Inflammatory macrophage treated with lipopolysaccharide for 4 hours (primary cell): ENCODE results near the gene HOMER1.
A peak's percentile ranks its signal among the peaks of the same experiment; 100 is the strongest.

Source experiments
- DNase-seq: peaks from one replicate; pipeline ENCODE4 v3.0.0-alpha.2; 2020

HOMER1 gene

GRCh38 chr5:79488058-79488457, 25.9 kb downstream of the HOMER1 start:
- no peak for DNase-seq

GRCh38 chr5:79487251-79487650, 26.7 kb downstream of the HOMER1 start:
- DNase-seq = no peak

GRCh38 chr5:79486116-79486515, 27.8 kb downstream of the HOMER1 start:
- DNase-seq = no peak

DNA sequence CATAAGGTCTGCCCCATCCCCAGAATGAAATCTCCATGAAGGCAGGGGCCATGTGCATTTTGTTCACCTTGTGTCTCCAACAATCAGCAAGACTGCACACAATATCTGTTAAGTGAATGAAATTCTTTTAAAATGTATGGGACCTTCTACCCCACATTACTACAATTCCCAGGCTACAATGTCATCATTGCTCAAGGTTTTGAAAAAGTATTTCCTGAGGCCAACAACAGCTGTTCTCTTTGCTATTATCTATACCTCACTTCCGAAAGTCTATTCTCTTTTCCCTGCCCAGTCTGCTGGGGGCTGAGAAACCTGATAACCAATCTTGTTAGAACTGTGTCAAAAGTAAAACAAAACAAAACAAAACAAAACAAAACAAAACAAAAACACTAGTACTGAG, 29.2 kb downstream of the HOMER1 start:
- DNase-seq = no peak

- DNase-seq = no peak
These were observed 32.4 kb downstream of the HOMER1 start for GRCh38 chr5:79481574-79481973.

GRCh38 chr5:79480991-79481390, 32.9 kb downstream of the HOMER1 start:
- DNase-seq = no peak

- no peak for DNase-seq
These were observed 38.8 kb downstream of the HOMER1 start for GRCh38 chr5:79475152-79475466.

- no peak for DNase-seq
These were observed 39.4 kb downstream of the HOMER1 start for GRCh38 chr5:79474367-79475151.

DNA sequence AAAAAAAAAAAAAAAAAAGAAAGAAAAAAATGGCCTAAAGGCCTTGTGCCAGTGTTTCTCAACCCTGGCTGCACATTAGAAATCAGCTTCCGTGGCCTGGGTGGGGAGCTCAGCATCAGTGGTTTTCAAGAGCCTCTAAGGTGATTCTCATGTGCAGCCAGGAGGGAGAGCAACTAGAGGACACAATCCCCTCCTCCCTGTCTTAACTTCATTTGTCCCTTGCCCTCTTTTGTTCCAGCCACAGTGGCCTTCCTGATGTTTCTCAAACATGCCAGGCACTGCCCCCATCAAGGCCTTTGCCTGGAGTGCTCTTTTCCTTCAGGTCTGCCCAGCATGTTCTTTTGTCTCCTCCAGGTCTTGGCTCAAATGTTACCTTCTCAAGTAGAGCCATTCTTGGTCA, 42.4 kb downstream of the HOMER1 start:
- DNase-seq = no peak

GRCh38 chr5:79464695-79465332, 49.1 kb downstream of the HOMER1 start:
- peak; percentile 27 for DNase-seq

DNA sequence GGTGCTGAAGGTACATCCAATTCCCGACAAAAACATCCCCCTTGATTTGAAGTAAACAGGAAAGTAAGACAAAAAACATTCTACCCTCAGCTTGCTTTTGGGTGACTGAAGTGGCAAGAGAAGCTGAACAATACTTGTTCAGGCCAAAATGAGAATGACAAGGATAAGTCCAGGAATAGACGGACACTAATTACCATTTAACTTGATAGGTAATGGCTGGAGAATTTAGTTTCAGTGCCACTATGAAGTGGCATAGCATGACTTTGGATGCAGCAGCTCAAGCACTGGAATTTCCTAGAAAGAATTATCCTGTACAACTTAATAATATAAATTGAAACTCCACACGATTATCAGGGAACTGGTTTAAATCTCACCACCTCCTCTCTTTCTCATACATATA, 49.7 kb downstream of the HOMER1 start:
- DNase-seq = no peak

- DNase-seq = no peak
These were observed 54.3 kb downstream of the HOMER1 start for GRCh38 chr5:79459626-79460025.

DNA sequence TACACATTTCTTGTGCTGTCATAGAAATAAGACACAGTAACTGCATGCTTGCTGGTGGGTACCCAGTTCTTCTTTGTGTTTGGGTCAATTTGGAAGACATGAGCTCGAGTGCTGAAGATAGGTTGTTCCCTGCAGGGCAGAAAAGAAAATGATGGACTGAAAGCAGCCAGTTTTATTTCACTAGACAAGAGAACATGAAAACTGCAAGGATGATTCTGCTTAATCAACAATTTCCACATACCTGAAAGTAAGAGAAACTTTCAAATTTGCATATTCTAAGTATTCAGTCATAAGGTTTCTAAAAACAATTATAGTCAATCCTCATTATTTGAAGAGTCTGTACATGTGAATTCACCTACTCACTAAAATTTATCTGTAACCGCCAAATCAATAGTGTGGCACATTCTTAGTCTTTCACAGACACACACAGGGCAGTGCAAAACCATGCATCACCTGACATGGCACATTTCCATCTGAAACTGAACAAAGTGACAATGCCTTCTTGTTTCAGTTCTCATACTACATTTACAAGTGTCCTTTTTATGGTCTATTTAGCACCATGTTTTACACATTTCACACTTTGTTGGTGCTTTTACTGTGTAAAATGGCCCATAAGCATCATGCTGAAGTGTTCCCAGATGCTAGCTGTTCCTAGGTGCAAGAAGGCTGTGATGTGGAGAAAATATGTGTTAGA, 56.9 kb downstream of the HOMER1 start:
- no peak for DNase-seq

GRCh38 chr5:79456400-79456799, 57.5 kb downstream of the HOMER1 start:
- DNase-seq = no peak

- DNase-seq = no peak
These were observed 59.9 kb downstream of the HOMER1 start for GRCh38 chr5:79454043-79454442.

GRCh38 chr5:79448336-79448735, 65.6 kb downstream of the HOMER1 start:
- DNase-seq = no peak

DNA sequence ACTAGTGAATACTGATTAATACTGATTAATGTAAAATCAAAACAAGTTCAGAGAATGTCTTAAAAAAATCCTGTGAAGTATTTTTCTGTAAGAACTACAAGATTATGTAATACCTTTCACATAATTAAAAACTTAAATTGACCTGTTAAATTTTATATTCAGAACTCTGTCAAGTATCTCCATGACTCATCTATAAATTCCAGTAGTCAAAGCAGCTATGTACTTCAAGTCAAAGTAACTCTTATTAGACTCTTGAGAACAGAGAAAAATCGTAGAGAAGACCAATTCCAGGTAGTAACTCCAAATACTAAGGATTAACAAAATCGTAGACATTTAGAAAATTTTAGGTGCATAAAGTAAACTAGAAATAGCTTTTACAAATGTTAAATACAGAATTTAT, 77.1 kb downstream of the HOMER1 start:
- DNase-seq = no peak

- DNase-seq = no peak
These were observed 77.7 kb downstream of the HOMER1 start for GRCh38 chr5:79436224-79436623.

DNA sequence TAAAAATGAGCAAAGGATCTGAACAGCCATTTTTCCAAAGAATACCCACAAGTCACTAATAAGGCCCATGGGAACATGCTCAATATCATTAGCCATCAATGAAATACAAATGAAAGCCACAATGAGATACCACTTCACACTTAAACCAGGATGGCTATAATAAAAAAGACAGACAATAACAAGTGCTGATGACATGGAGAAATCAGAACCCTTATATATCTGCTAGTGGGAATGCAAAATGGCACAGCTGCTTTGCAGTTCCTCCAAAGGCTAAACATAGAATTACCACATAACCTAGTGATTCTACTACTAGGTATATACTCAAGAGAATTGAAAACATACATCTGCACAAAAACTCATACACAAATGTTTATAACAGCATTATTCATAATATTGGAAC, 83.7 kb downstream of the HOMER1 start:
- DNase-seq = no peak

DNA sequence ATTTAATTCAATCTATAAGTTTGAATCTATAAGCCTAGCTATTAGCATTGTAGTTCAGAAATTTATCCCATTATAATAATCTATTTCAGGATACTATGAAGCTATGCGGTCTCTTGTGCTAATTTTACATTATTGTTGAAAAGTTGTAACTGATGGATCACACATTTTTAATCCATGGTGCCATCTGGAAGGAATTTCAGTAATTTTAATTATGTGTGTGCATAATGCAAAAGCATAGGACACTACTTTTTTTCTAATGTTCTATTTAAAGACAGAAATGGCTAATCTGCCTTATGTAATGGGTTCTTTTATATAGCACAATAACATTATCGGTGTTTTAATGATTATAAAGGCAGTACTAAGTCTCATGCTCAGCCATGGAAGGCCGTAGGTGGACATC, 90.6 kb downstream of the HOMER1 start:
- DNase-seq = no peak

DNA sequence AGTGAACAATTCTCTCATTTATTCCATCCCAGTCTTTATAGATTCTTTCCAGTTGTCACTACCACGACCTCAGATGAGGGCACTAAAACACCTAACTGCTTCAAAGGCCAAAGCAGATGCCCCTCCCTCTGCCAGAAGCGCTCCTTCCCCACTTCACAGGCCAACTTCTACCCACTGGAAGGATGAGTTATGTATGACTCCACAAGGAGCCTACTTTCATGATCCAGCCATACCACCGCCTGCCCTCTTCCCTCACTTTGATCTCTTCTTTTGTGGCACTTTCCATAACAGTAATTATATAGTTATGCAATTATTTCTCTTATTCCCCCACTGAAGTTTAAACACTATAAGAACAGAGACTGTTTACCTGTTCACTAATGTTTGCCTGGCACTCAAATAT, 93.7 kb downstream of the HOMER1 start:
- no peak for DNase-seq

DNA sequence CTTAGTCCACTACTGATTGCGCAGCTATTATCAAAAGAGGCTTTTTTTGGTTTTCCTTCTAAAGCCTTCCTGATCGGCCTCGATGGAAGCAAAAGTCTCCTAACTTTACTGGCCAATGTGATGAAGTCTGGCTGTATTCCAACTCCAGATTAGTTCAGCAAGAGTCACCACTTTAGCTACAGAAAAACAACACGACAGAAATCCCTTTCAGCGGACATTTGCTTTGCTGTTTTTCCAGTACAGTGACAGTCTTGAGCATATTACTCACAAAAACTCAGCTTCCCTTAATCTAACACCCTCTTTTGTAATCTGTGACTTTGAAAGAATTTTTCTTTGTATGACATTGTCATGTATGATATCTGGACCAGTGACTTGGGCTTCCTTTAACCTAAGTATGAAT, 95.7 kb downstream of the HOMER1 start:
- DNase-seq = no peak

GRCh38 chr5:79417495-79417894, 96.4 kb downstream of the HOMER1 start:
- no peak for DNase-seq

- DNase-seq = peak; percentile 60
These were observed 97.4 kb downstream of the HOMER1 start for GRCh38 chr5:79416499-79416898.
